GM20000 (cell line): Measurements from ENCODE around the gene ELFN2.

Experiments used
- DNase-seq: peaks from one replicate; pipeline ENCODE4 v3.0.0; 2012; ENCODE audit warnings: low spot score
- TF ChIP-seq, protein P1 (sequence below): IDR thresholded peaks from 2 replicates; pipeline ENCODE4 v1.5.1; 2012; ENCODE audit warnings: mild to moderate bottlenecking, control low read depth; ENCODE audit errors: extremely low read depth, missing control alignments

Gene ELFN2

DNA sequence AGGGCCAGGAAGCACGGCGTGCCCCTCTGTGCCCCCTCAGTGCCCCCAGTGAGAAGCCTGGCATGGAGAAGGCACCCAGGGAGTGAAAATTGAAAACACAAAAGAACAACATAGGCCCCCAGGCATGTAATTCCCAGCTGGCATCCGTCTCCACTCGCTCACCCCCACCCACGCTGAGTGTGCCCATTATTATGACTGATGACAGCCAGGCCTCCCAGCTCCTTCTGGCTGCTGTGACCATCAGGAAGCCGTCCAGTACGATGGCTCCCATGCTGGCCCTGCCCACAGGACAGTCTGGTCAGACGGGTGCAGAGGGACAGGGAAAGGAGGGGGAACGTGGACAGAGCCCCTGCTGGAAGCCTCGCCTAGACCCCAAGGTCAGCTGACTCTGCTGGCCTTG, 30.1 kb downstream of the ELFN2 start:
- no peak for DNase-seq
- TF ChIP-seq, protein P1, sequence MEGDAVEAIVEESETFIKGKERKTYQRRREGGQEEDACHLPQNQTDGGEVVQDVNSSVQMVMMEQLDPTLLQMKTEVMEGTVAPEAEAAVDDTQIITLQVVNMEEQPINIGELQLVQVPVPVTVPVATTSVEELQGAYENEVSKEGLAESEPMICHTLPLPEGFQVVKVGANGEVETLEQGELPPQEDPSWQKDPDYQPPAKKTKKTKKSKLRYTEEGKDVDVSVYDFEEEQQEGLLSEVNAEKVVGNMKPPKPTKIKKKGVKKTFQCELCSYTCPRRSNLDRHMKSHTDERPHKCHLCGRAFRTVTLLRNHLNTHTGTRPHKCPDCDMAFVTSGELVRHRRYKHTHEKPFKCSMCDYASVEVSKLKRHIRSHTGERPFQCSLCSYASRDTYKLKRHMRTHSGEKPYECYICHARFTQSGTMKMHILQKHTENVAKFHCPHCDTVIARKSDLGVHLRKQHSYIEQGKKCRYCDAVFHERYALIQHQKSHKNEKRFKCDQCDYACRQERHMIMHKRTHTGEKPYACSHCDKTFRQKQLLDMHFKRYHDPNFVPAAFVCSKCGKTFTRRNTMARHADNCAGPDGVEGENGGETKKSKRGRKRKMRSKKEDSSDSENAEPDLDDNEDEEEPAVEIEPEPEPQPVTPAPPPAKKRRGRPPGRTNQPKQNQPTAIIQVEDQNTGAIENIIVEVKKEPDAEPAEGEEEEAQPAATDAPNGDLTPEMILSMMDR = no peak

DNA sequence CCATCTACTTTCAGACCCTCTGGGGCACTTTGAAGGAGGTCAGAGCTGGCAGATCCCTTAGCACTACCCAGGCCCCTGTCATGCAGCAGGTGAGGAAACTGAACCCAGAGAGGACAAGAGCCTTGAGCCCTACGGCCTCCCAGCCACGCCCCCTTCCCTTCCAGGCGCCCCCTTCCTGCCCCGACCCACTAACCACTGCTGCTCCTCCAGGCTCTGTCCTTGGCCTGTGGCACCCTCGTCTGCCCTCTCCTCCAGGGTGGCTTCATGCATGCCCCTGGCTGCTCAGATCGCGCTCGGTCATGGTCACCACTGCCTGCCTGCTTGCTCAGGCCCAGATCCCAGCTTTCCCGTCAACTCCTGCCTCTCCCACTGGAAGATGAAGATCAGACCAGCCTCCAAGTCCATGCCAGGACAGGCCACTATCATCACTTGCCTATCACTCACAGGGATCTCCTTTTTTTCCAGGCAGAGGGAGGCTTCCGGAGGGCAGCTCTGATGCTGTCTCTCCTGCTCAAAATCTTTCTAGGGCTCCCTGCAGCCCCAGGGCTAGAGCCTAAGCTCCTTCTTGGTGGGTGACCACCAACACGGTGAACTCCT, 30.7 kb downstream of the ELFN2 start:
- TF ChIP-seq, protein P1 = no peak
- DNase-seq = no peak

DNA sequence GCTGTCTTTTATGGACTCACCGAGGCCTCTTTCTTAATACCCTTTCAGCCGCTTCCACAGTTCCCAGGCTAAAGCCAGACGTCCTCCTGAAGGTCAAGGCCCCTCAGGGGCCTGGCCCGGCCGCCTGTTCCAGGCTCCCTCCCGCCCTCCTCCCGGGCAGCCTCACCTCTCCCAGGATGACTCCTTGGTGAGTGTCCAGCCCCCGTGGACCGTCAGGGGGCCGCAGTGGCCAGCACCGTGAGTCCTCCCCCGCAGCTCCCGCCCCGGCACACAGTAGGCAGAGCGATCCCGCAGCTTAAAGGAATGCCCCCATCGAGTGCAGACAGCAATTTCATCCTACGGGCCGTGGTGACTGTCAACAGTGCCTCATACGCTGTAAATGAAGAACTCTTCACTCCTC, 32.9 kb downstream of the ELFN2 start:
- TF ChIP-seq, protein P1 = no peak
- no peak for DNase-seq

DNA sequence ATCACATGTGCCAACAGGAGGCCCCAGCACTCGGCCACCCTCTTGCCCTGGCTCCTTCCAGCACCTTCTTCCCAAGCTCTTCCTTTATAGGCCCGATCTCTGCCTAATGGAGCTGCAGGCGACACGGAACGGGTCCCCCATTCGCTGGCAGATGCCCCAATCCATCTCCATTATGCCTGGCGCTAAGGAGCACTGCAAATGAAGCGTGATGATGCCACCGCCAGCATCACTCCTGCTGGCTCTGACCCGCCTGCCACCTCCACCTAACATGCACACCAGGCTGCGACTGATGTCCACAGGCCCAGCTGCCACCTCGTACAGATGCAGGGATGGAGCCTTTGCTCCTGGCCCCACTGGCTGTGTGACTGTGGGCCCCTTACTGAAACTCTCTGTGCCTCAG, 33.5 kb downstream of the ELFN2 start:
- TF ChIP-seq, protein P1 = no peak
- no peak for DNase-seq

DNA sequence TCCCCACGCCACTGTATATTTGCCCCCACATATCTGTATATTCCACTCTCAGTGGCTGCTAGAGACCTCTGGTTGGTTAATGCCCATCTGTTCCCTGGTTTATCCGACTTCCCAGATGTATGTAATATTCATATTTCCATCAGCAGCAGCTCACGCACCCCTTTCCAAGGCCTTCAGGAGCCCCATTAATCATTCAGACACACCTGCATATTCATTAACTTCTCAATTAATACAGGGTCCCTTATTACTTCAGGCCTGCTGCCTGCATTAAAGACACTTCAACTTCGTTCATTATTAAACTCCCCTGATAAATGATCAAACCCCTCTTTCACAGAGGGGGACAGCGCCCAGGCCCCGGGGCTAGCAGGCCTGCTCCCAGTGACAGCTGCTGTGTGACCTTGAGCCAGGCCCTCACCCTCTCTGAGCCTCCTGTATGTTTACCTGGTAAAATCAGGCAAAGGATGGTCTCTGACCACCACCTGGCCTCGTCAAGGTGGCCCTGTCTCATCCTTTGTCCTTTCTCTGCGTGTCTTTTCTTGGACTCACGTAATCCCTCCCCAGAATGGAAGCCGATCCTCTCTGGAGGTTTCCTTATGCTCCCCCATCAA, 34.5 kb downstream of the ELFN2 start:
- DNase-seq = no peak
- TF ChIP-seq, protein P1 = no peak

DNA sequence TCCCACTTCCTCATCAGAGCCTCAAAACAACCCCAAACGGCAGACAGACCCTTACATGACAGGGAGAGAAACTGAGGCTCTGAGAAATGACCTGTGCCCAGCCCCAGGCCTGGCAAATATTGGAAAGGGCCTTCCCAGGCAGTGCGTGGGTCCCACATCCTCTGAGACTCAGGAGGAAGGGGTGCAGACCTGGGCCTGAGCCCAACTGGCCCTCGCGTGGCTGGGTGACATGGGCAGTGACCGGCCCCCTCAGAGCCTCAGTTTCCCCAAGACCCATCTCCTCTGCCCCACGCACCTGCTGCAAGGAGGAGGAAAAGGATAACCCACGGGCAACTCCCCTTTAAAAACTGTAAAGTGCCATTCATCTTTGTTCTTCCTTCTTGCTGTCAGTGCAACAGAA, 35.6 kb downstream of the ELFN2 start:
- TF ChIP-seq, protein P1 = no peak
- no peak for DNase-seq

DNA sequence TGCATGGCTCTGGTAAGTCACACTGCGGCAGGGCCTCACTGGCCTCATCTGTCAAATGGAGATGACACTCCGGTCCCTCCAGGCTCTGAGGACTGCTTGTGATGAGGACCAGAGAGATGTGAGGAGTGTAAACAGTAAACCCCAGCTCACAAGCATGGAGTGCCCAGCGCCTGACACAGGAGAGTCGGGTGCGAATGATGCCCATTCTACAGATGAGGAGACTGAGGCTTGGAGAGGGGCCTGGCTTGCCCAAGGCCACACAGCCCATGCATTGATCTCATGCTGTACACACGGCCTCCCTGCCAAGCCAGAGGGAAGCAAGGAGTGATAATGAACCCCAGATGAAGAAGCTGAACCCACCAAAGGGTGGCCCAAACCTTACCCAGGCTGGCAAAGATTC, 37.2 kb downstream of the ELFN2 start:
- TF ChIP-seq, protein P1 = no peak
- DNase-seq = no peak
